ENCODE data around the gene CNTN6.
"Not testable (repeated sequence)": the region's sequence is repeated elsewhere in the genome, so short reads cannot be mapped to it uniquely, and the experiment has no call there.

The CNTN6 gene

DNA sequence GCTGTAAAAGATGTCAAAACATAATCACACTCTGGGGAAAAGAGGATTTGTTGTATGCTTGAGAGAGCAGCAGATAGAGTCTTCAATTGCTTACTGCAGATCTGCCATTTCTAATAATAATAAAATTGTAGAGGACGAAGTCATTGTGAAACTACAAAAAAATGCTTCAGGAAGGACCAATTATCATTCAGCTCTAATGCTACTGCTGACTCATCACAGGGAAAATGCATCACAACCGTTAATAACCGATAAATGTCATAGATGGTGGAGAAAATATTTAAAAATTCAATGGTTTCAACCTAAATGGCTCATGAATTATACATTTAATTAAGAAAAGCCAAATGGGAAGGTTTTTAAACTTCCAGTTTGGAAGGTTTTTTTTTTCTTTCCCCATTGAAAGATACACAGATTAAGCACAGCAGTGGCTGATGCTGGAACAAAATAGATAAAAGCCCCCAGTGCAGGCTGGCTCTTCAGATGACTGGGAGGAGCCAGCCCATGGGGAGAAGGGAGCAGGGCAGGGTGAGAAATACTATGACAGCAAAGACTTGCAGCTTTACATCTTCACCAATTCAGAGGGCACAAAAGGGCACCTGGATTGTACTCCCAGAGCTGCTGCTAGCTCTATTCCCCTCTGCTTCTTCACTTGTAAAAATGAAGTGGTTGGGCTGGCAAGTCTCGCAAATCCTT lies 196.1 kb downstream of the CNTN6 start:
- DNase-seq (ENCODE audit: low spot score): no peak

GRCh38 chr3:1292571-1293071 lies 199.8 kb downstream of the CNTN6 start:
- no peak for DNase-seq (ENCODE audit: low spot score)

GRCh38 chr3:1294586-1294985 lies 201.8 kb downstream of the CNTN6 start:
- no peak for DNase-seq (ENCODE audit: low spot score)

- DNase-seq (ENCODE audit: low spot score): no peak
These were observed 225.6 kb downstream of the CNTN6 start for GRCh38 chr3:1318296-1319005.

DNA sequence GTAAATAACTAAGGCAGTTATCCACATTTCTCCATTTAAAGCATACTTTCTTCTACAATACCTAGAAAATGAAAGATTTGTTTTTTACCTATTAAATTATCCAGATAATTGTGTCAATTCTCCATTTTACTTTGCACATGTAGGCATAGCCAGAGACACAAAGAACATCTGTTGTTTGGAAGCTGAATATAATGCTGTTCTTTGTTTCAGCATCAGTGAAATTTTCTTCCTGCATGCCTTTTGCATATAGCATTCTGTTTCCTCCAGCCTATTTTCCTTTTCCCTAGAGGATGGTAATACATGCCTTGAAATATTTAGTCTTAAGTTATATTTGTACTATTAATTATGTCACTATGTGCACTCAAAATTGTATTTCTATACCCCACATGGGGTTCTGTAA lies 233.7 kb downstream of the CNTN6 start:
- DNase-seq (ENCODE audit: low spot score): no peak

DNA sequence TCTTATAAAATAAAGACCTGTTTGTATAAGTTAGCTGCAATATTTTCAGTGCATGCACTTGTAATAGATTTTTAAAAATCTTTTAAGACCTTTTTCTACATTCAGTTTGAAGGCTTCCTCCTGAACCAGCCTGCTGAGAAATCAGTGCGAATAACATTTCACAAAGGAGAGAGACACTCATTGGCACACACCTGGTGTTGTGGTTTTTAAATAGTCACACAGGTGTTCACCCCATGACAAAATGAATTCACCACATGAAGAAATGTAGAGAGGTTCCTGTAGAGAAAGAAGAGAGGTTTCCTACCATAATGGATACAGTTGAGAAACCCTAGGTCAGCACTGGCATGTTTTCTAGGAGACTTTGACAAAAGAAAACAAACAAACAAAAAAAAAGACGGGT lies 237.3 kb downstream of the CNTN6 start:
- DNase-seq (ENCODE audit: low spot score): no peak

- DNase-seq (ENCODE audit: low spot score): no peak
These were observed 253.6 kb downstream of the CNTN6 start for GRCh38 chr3:1346386-1346785.

- no peak for DNase-seq (ENCODE audit: low spot score)
These were observed 255.7 kb downstream of the CNTN6 start for GRCh38 chr3:1348547-1348946.

GRCh38 chr3:1350885-1351284 lies 258.1 kb downstream of the CNTN6 start:
- no peak for DNase-seq (ENCODE audit: low spot score)

- DNase-seq (ENCODE audit: low spot score): no peak
These were observed 262.9 kb downstream of the CNTN6 start for GRCh38 chr3:1355691-1356090.

DNA sequence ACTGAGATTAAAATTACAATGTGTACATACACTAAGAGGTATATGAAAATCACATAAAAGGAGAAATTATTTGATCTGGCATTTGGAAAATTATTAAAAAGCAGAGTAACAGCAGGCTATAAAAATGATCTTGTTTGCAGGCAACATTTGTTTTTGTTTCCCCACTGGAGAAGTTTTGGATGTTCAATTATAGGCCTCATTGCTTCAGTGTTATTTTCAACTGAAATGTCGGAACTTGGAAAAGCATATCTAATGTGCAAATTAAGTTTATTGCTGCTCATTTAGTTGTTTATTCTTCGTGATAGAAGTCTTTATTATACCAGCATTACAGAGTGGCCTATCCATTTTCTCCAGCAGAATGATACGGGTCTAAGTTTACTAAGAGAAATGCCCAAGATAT lies 263.3 kb downstream of the CNTN6 start:
- DNase-seq (ENCODE audit: low spot score): no peak

DNA sequence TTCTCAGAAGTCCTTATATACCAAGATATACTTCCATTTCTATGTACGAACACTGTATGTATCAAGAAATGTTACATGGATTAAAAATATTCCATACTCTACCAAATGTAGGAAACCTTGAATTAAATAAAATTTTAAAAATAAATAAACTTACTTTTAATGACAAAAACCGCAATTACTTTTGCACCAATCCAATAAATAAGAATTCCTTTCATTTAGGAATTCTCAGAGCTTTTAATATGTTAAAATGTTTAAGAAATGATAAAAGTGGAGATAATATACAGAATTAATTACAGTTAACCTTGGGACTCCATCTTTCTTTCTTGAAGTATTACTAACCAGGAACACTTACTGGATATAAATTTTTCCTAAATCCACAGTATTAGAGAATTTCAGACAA lies 272.7 kb downstream of the CNTN6 start:
- DNase-seq (ENCODE audit: low spot score): no peak

DNA sequence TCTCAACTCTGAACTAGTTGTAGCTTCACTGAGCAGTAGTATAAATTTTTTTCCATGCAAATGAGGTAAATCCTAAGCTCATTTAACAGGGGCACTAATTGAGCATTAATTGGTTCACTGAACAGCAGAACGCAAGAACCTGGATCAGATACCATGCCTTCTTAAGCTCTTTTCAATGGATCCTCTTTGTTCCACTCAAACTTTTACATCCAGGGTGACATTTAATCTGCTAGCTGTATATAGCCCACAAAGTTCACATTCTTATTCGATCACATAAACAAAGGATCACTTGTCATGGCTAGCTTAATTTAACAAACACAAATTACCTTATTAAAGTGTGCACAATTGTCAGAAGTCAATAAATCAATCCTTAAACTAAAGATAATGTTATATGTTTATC lies 281.6 kb downstream of the CNTN6 start:
- DNase-seq (ENCODE audit: low spot score): no peak

GRCh38 chr3:1375145-1375544 lies 282.3 kb downstream of the CNTN6 start:
- no peak for DNase-seq (ENCODE audit: low spot score)

DNA sequence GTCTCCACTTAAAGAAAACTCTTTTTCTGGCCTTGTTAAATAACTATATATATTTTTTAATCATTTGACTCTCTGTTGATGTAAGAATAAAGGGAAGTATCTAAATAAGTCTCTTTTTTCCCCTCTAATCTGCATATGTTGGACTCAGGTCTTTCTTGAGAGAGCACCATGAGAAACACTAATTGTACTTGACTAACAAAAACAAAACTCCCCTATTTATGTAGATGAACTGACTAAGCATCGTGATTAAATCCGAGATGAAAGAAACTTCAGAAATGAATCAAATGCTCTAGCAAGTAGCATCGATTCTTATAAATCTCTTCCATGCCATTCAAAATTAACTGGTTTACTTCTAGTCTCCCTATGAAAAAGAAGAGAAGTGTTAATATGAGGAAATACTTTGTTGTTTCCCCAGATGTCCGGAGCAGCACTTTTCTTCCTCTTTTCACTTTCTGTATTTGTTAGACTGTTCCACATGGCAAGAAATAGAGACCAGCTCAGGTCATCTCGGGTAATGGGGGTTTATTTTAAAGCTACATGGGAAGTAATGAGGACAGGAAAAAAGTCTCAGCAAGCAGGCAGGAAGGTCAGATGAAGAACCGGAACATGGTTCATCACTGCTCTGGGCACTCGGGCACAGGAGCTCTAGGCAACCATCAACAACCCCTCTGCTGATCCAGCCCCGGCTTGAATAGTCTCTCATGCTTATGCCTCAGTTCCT lies 288.3 kb downstream of the CNTN6 start:
- DNase-seq (ENCODE audit: low spot score): no peak

DNA sequence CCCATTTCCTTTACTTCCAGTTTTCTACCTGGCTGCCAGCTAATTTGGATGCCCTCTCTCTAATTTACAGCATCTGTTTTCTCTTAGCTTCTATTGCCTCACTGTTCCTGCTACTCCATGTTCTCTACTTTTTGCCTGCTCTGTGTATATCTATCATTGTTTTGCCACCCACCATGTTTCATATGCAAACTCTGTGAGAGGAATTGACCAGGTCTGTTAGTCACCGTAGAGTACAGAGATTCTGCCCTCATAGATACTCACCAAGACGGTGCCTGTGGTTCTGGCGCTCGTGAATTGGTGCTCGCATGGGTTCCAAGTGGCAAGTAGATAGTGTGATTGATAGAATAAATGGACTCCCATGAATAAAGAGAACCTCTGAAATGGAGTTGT lies 288.8 kb downstream of the CNTN6 start:
- no peak for DNase-seq (ENCODE audit: low spot score)

- DNase-seq (ENCODE audit: low spot score): not testable (repeated sequence)
These were observed 294.6 kb downstream of the CNTN6 start for GRCh38 chr3:1387396-1387905.

- DNase-seq (ENCODE audit: low spot score): no peak
These were observed 301.4 kb downstream of the CNTN6 start for GRCh38 chr3:1394188-1394587.

GRCh38 chr3:1400571-1400970 lies 307.7 kb downstream of the CNTN6 start:
- DNase-seq (ENCODE audit: low spot score): no peak

GRCh38 chr3:1404270-1404962 lies 311.6 kb downstream of the CNTN6 start:
- DNase-seq (ENCODE audit: low spot score): no peak

DNA sequence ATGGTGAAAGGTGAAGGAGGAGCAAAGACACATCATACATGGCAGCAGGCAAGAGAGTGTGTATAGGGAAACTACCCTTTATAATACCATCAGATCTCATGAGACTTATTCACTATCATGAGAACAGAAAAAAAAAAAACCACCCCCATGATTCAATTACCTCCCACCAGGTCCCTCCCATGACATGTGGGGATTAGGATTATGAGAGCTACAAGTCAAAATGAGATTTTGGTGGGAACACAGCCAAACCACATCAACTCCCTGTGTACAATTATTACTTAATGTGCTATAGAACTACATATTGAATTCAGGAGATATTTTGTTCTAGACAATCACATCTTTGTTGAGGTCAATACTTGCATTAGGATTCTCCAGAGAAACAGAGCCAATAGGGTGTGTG lies 313.4 kb downstream of the CNTN6 start:
- DNase-seq (ENCODE audit: low spot score): no peak

- no peak for DNase-seq (ENCODE audit: low spot score)
These were observed 328.8 kb downstream of the CNTN6 start for GRCh38 chr3:1421577-1421976.

All from AG08396 (cell line).